ENCODE measurements around the gene ARHGAP33. TPM values are rescaled to one million over a fixed set of nuclear protein-coding genes. Genes with fewer than 3 reads are reported as not detected.
"Not testable (repeated sequence)": the region's sequence is repeated elsewhere in the genome, so short reads cannot be mapped to it uniquely, and the experiment has no call there.

The ARHGAP33 gene
- polyA plus RNA-seq, 4 donors = 18.4 to 43.8 (median 26.5) TPM

DNA sequence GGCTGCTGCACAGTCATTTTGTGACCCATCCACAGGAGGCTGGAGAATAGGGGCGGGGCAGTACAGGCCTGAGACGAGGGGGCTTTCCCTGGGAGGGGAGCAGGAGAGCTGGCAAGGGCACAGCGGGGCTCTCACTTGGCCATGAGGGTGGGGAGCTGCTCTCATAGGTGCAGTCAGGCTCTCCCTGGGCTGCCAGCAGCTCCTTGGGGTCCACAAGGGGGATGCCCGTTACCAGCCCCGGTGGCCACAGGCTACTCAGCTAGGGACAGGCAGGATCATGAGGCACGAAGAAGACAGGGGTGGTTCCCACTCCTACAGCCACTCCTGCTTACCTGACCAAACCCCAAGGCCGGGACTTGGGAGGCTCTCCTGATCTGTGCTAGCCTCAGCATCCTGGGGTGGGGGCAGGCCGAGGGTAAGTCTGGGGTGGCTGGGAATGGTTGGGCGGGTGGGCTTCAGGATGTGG lies 16.5 kb downstream of the ARHGAP33 start:
- DNase-seq (ENCODE audit: low read depth in 4 of 4, low spot score in 3 of 4) = no peak

DNA sequence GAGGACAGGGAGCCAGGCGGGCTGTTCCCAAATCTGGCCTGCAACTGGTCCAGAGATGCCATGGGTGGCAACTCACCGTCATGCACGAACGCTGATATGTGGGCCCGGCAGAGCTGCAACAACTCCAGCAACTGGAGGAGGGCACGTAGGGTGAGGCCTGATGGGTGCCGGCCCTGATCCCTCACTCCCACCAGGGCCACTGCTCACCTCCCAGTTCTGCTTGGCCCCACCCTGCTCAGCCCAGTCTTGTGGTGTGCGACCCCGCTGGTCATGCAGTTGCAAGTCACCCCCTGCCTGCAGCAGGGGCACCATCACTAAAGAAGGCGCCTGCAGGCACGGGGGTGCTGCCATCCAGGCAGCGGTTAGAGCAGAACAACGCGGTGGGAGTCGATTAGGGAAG lies 16.9 kb downstream of the ARHGAP33 start:
- no peak for DNase-seq (ENCODE audit: low read depth in 4 of 4, low spot score in 3 of 4)

- no peak for DNase-seq (ENCODE audit: low read depth in 4 of 4, low spot score in 3 of 4)
Measured at GRCh38 chr19:35792888-35793287, 17.5 kb downstream of the ARHGAP33 start.

GRCh38 chr19:35793381-35794165 lies 18.2 kb downstream of the ARHGAP33 start:
- no peak for DNase-seq (ENCODE audit: low read depth in 4 of 4, low spot score in 3 of 4)

DNA sequence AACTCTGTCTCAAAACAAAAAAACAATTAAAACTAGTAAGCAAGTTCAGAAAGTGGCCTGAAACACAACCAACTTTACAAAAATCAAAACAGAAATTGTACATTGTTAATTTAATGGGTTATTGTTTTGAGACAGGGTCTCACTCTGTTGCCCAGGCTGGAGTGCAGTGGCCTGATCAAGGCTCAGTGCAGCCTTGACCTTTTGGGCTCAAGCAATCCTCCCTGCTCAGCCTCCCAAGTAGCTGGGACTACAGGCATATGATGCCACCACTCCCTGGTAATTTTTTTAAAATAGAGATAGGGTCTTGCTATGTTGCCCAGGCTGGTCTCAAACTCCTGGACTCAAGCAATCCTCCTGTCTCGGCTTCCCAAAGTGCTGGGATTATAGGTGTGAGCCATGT lies 20.2 kb downstream of the ARHGAP33 start:
- DNase-seq (ENCODE audit: low read depth in 4 of 4, low spot score in 3 of 4) = not testable (repeated sequence)

- DNase-seq (ENCODE audit: low read depth in 4 of 4, low spot score in 3 of 4) = no peak
Measured at GRCh38 chr19:35796645-35797542, 21.5 kb downstream of the ARHGAP33 start.

- DNase-seq (ENCODE audit: low read depth in 4 of 4, low spot score in 3 of 4) = no peak
Measured at GRCh38 chr19:35797663-35798062, 22.3 kb downstream of the ARHGAP33 start.

- DNase-seq (ENCODE audit: low read depth in 4 of 4, low spot score in 3 of 4) = no peak
Measured at GRCh38 chr19:35801828-35802227, 26.5 kb downstream of the ARHGAP33 start.

- no peak for DNase-seq (ENCODE audit: low read depth in 4 of 4, low spot score in 3 of 4)
Measured at GRCh38 chr19:35805526-35806102, 30.2 kb downstream of the ARHGAP33 start.

DNA sequence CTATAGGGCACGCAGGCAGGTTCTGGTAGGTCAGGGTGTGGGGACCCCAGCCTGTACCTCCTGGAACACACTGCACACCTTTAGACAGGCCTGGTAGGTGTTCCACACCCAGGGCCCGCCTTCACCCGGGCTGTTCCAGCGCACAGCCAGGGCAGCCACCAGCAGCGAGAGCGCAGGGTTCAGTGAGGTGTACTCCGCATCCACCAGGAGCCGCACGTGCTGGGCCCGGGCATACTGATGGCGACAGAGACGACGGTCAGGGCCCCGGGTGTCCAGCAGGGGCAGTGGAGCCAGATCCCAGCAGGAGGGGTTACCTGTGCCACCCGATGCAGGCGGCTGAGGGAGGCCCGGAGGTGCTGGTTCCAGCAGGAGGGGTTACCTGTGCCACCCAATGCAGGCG lies 31.2 kb downstream of the ARHGAP33 start:
- DNase-seq (ENCODE audit: low read depth in 4 of 4, low spot score in 3 of 4) = no peak

DNA sequence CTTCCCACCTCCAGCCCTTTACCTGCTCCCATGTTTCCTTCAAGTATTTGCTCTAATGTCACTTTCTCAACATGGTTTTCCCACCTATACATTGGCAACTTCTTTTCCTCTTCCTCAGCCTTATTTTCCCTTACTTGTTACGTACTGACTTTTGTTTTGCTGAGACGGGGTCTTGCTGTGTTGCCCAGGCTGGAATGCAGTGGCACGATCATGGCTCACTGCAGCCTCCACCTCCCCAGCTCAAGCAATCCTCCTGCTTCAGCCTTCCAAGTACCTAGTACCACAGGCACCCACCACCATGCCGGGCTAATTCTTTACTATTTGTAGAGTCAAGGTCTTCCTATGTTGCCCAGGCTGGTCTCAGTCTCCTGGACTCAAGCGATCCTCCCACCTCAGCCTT lies 32.3 kb downstream of the ARHGAP33 start:
- no peak for DNase-seq (ENCODE audit: low read depth in 4 of 4, low spot score in 3 of 4)

DNA sequence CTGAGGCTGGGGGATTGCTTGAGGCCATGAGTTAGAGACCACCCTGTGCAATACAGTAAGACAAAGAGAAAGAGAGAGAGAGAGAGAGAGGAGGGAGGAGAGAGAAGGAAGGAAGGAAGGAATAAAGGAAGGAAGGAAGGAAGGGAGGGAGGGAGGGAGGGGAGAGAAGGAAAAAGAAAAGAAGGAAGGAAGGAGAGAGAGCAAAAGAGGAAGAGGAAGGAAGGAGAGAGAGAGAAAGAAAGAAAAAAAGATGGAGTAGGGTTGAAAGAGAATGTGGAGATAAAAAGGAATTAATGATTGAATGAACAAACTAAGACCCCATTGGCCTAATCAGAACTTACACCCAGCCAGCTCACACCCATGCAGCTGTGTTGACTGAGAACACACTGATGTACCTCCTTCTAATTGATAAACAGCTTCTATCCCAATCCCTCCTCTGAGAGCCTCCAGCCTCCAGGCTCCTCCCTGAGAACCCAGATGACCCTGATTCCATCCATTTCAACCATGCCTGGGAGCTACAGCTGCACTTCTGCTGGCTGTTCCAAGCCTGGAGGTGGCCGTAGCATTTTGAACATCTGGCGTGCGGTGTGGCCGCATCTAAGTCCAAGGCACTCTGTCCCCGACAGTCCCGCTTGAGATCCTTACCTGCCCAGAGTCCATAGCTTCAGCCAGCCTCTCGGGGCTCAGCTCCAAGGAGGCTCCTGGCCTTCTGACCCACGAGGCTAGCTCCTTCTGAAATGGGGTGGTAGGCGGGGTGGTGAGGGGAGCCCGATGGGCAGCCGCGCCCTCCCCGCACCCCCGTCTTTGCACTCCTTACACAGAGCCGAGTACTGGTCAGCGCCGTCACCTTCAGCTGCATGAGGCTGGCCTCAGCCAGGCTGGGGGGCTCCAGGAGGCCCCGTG lies 36.2 kb downstream of the ARHGAP33 start:
- DNase-seq (ENCODE audit: low read depth in 4 of 4, low spot score in 3 of 4) = no peak

DNA sequence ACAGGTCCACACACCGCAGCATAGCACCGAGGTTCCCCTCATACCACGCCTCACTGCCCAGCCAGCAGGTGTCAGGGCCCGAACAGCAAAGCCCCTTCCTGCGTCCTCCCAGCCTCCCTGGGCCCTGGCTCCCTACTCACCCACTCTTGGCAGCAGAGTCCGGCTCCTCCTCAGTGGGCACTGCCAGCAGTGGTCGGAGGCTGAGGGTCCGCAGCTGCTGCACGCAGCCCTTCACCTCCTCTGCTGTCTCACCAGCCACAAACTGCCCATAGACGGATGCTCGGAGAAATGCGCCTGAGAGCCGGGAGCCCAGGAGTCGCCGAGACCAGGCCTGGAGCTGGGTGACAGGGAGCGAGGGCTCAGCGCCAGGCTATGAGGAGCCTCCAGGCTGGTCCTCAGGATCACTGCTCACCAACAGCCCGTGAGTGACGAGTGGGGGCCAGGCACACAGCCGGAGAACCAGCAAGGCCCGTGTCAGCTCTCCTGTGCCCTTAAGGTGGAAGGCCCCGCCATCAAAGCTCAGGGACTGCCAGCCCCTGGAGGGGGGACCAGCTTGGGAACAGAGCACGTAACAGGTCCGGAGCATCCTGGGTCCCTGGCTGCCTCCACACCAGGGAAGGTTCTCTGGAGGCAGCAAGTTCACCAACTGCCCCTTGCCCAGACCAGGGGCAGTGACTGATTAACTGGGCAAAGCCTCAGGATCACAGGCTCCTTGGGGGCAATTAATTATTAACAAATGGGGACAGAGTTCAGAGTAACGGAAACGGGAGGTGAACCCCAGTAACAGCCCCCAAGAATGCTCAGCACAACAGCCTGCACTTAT lies 37.1 kb downstream of the ARHGAP33 start, which contains the start of gene PRODH2:
PRODH2 (minus strand) TSS at position 626 of the 823 bp plus-strand sequence; CDS start at position 586, 40 bp downstream.
- DNase-seq (ENCODE audit: low read depth in 4 of 4, low spot score in 3 of 4) = no peak

GRCh38 chr19:35813043-35813890 lies 37.9 kb downstream of the ARHGAP33 start:
- DNase-seq (ENCODE audit: low read depth in 4 of 4, low spot score in 3 of 4) = no peak

- no peak for DNase-seq (ENCODE audit: low read depth in 4 of 4, low spot score in 3 of 4)
Measured at GRCh38 chr19:35816262-35816661, 40.9 kb downstream of the ARHGAP33 start.

DNA sequence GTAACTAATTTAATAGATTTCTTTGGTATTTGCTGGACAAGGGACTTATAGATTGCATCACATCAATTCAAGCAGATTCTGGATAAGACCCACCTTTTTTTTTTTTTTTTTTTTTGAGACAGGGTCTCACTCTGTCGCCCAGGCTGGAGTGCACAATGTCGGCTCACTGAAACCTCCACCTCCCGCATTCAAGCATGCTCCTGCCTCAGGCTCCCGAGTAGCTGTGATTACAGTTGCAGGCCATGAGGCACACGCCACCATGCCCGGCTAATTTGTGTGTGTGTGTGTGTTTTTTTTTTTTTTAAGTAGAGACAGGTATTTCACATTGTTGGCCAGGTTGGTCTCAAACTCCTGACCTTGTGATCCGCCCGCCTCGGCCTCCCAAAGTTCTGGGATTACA lies 41.5 kb downstream of the ARHGAP33 start:
- no peak for DNase-seq (ENCODE audit: low read depth in 4 of 4, low spot score in 3 of 4)

DNA sequence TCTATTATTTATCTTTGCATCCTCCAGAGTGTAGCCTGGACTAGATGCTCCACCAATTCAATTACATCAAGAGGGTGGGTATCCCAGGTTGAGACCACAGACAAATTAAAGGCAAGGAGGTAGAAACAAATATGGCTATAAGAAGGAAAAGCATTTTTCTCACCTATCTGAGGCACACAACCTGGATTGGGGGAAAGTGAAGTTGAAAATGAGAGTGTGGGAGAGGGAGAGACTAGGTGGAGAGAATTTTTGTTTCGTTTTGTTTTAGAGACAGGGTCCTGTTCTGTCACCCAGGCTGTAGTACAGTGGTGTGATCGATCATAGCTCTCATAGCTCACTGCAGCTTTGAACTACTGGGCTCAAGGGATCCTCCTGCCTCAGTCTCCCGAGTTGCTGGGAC lies 43.1 kb downstream of the ARHGAP33 start:
- DNase-seq (ENCODE audit: low read depth in 4 of 4, low spot score in 3 of 4) = no peak

DNA sequence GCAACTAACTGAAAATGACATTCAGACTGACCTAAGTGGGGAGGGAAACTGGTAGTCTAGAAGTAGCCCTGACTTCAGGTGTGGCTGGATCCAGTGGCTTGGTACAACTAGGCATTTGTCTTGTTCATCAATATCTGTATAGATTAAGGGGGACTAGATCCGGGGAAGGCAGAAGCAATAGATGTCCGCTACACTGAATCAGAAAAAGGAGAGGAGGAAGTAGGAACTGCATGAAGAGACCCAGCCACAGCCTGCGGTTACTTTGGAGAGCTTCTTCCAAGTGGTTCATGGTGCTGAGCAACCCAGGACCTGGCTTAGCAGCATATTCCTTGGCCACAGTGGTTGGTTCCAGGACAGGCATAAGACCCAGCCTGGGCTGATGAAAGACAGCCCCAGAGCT lies 47.2 kb downstream of the ARHGAP33 start:
- no peak for DNase-seq (ENCODE audit: low read depth in 4 of 4, low spot score in 3 of 4)
